ENCODE measurements around the gene FOCAD. TPM values are rescaled to one million over a fixed set of nuclear protein-coding genes. Genes with fewer than 3 reads are reported as not detected.
A peak's percentile ranks its signal among the peaks of the same experiment; 100 is the strongest.

The FOCAD gene
- total RNA-seq, 6 experiments from 2014 or later = 31.8 to 46.7 (median 39.2) TPM

DNA sequence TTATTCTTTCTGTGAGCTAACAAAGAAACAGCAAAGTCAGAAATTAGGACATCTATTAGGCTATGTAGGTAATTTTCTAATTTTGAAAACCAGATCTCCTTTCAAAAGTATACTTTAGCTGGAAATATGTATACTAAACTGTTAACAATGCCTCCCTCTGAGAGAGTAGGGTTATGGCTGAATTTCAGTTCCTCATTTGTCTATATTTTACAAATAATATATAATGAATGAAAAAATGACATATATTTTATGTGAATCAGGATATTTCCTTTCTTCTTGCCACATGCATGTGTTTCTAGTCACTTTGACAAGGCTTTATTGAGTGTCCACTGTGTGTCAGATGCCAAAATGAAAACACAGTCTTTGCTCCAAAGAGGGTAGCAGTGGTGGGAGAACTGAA lies 331.9 kb downstream of the FOCAD start:
- peak overlapping the region; percentile 70 for H3K27ac Mint-ChIP-seq
- no peak for DNase-seq

DNA sequence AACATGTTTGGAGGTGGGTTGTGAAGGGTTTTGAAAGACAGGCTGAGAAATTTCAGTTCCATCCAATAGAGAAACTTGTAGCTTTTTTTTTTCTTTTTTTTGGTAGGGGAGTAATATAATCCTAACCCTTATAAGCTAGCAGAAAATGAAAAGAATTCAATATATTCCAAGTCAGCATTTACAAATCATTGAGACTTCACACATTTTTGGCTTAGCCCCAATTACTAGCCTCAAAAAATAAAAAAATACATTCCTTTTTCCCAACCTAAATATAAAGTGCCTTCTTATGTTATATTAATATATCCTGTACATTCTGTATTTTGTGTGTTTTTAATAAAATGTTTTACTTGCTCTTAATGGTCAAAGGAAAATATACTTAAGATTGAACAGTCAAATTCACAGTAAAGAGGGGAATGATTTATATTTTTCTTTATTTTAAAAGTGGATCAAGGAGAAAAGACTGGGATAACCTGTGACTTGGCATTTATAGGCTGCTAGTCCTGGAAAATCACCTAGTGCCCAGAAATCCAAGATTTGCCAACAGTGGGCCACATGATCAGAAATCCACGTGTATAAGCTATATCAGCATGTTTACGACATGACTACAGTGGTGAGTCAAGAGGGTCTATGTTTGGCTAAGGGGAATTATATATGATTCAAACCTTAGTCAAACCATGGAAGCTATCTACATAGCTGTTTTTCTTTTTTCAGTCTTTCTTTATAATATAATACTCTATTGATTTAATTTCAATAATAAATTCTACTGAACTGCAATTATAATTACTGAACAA lies 332.8 kb downstream of the FOCAD start:
- Mint-ChIP-seq H3K27ac (peak overlapping the region; percentile 70), H3K4me3 (no peak overlapping the region), H3K9me3 (peaks cover 4% of the 10 kb centered on the region; the same call in 1 of the 2 replicates), H3K36me3 (ENCODE audit: low read depth) (peaks cover 37% of the 10 kb centered on the region), H3K27me3 (ENCODE audit: insufficient read depth) (no peaks in the 10 kb centered on the region; the same call in 1 of the 2 replicates), H3K4me1 (ENCODE audit: low read depth) (peaks cover 31% of the 10 kb centered on the region)
- TF ChIP-seq, protein P1, sequence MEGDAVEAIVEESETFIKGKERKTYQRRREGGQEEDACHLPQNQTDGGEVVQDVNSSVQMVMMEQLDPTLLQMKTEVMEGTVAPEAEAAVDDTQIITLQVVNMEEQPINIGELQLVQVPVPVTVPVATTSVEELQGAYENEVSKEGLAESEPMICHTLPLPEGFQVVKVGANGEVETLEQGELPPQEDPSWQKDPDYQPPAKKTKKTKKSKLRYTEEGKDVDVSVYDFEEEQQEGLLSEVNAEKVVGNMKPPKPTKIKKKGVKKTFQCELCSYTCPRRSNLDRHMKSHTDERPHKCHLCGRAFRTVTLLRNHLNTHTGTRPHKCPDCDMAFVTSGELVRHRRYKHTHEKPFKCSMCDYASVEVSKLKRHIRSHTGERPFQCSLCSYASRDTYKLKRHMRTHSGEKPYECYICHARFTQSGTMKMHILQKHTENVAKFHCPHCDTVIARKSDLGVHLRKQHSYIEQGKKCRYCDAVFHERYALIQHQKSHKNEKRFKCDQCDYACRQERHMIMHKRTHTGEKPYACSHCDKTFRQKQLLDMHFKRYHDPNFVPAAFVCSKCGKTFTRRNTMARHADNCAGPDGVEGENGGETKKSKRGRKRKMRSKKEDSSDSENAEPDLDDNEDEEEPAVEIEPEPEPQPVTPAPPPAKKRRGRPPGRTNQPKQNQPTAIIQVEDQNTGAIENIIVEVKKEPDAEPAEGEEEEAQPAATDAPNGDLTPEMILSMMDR (IDR thresholded peaks at IDR 0.05) = no peak
- DNase-seq = peak; percentile 78

More for the DNA sequence above, 331.9 kb downstream of the FOCAD start:
- peaks cover 31% of the 10 kb centered on the region for H3K4me1 Mint-ChIP-seq (ENCODE audit: low read depth)
- peaks cover 29% of the 10 kb centered on the region for H3K36me3 Mint-ChIP-seq (ENCODE audit: low read depth)
- H3K27me3 Mint-ChIP-seq (ENCODE audit: insufficient read depth) = no peaks in the 10 kb centered on the region; the same call in 1 of the 2 replicates
- H3K9me3 Mint-ChIP-seq = 0 out of 2 replicates have a peak, but pooled peaks cover under 1% of the 10 kb centered on the region
- no peak overlapping the region for H3K4me3 Mint-ChIP-seq
- TF ChIP-seq, protein P1 (IDR thresholded peaks at IDR 0.05) = no peak

DNA sequence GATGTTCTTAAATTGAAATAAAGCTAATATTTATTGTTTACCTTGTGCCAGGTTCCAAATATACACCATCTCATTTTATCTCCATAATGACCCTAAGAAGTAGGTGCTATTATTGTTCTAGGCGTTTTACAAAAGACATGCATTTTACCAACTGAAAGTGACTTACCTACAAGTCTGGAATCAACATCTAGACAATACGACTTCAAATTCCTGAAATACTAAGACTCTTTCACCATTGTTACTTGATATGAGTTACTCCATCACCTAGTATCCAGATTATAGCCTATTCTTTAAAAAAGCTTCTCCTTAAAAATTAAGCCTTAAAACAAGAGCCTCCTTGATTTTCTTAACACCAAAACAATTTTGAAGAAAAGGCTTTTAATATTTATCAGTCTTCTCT lies 334.1 kb downstream of the FOCAD start:
- Mint-ChIP-seq H3K4me1 (ENCODE audit: low read depth) (peaks cover 31% of the 10 kb centered on the region), H3K27me3 (ENCODE audit: insufficient read depth) (no peaks in the 10 kb centered on the region), H3K36me3 (ENCODE audit: low read depth) (peaks cover 36% of the 10 kb centered on the region), H3K4me3 (no peak overlapping the region), H3K9me3 (peaks cover 4% of the 10 kb centered on the region; the same call in 1 of the 2 replicates), H3K27ac (no peak overlapping the region)
- DNase-seq = no peak
- TF ChIP-seq, protein P1 (IDR thresholded peaks at IDR 0.05) = no peak

DNA sequence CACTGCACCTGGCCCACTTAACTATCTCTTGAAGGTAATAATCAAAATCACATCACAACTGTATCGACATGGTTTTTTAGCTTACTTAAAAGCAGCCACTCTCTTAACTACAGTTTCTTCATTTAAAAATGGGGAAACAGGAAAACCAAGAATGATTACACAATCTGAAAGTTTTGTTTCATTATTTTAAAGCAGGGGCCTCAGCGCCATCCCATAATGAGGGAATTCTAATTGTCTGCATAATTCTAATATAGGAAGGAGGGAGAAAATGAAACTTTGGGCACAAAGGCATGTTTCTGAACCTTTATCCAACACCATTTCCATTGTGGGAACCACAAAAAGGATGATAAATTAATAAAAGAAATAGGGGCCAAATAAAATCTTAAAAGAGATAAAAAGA lies 339.8 kb downstream of the FOCAD start:
- DNase-seq = no peak
- H3K4me1 Mint-ChIP-seq (ENCODE audit: low read depth) = peaks cover 23% of the 10 kb centered on the region

DNA sequence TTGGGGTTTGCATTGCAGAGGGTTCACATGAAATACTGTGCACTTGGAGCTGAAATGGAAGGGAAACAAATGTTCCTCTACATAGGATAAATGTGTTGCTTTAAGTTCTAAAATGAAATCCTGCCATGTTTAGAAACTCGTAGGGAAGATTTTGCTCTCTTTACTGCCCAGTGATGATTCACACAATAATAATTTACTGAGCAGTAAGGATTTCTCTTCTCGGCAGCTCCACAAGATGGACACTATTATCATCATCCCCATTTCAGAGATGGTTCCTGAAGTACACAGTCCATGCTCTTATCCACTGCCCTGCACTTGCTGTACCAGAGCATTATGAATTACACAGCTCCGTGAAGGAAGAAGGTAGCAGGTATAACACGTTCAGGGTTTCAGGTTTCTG lies 343.2 kb downstream of the FOCAD start:
- TF ChIP-seq, protein P1 (IDR thresholded peaks at IDR 0.05) = no peak
- H3K4me3 Mint-ChIP-seq = peak overlapping the region; percentile 65
- DNase-seq = peak; percentile 50

More for the DNA sequence above, 339.8 kb downstream of the FOCAD start:
- peaks cover 4% of the 10 kb centered on the region; the same call in 1 of the 2 replicates for H3K9me3 Mint-ChIP-seq
- peaks cover 17% of the 10 kb centered on the region for H3K36me3 Mint-ChIP-seq (ENCODE audit: low read depth)
- TF ChIP-seq, protein P1 (IDR thresholded peaks at IDR 0.05) = no peak
- no peaks in the 10 kb centered on the region for H3K27me3 Mint-ChIP-seq (ENCODE audit: insufficient read depth)
- no peak overlapping the region for H3K4me3 Mint-ChIP-seq
- no peak overlapping the region for H3K27ac Mint-ChIP-seq

More for the DNA sequence above, 343.2 kb downstream of the FOCAD start:
- peaks cover 19% of the 10 kb centered on the region for H3K4me1 Mint-ChIP-seq (ENCODE audit: low read depth)
- peaks cover 1% of the 10 kb centered on the region; the same call in 1 of the 2 replicates for H3K36me3 Mint-ChIP-seq (ENCODE audit: low read depth)
- H3K27me3 Mint-ChIP-seq (ENCODE audit: insufficient read depth) = no peaks in the 10 kb centered on the region; the same call in 1 of the 2 replicates
- H3K27ac Mint-ChIP-seq = peak overlapping the region; percentile 84
- no peaks in the 10 kb centered on the region for H3K9me3 Mint-ChIP-seq

Data from HFFc6 (cell line).